ENCODE results near the gene TTC31. TPM values are rescaled to one million over a fixed set of nuclear protein-coding genes. Genes with fewer than 3 reads are reported as not detected.
A peak's percentile ranks its signal among the peaks of the same experiment; 100 is the strongest.

The TTC31 gene
- total RNA-seq, 6 donors from 2014 or later = 18.2 to 127 (median 27.3) TPM

- Histone ChIP-seq H3K9me3 (no peaks in the 10 kb centered on the region), H3K27me3 (peaks cover 0 to 33% (median 4%) of the 10 kb centered on the region in 4 donors), H3K4me1 (peaks cover 47 to 78% (median 60%) of the 10 kb centered on the region in 4 donors), H3K27ac (peak overlapping the region; percentile 64 to 90 (median 82)), H3K4me3 (peak overlapping the region; percentile 54 to 76 (median 66)), H3K36me3 (peaks cover 0 to 22% (median 6%) of the 10 kb centered on the region in 4 donors)
- 0 to 1% methylated on average over 22 to 39 of the region's 67 CpGs for WGBS, 2 donors
- ATAC-seq (ENCODE audit: low FRiP score in 2 of 2) (peak; percentile 74 to 87), DNase-seq (peak; percentile 93)
- TF ChIP-seq POLR2AphosphoS5 (IDR thresholded peaks at IDR 0.05) (peak; percentile 45 to 86), EP300 (IDR thresholded peaks at IDR 0.05) (no peak), CTCF (IDR thresholded peaks at IDR 0.05) (peak in 3 of 6 experiments; percentile 12 to 33 (median 19)), POLR2A (IDR thresholded peaks at IDR 0.05) (peak in 3 of 4 donors; percentile 72 to 81 (median 74))
These were observed 20.0 kb downstream of the TTC31 start for GRCh38 chr2:74502720-74503505.

- DNase-seq (peak in 1 of 2 donors; percentile 51), ATAC-seq (ENCODE audit: low FRiP score in 2 of 2) (no peak)
- Histone ChIP-seq H3K4me1 (peaks cover 43 to 75% (median 58%) of the 10 kb centered on the region in 4 donors), H3K36me3 (peaks cover 0 to 22% (median 6%) of the 10 kb centered on the region in 4 donors), H3K4me3 (peak overlapping the region; percentile 18 to 74 (median 56)), H3K9me3 (no peaks in the 10 kb centered on the region), H3K27me3 (peaks cover 0 to 25% (median 4%) of the 10 kb centered on the region in 4 donors), H3K27ac (peak overlapping the region; percentile 64 to 90 (median 82))
- WGBS, 2 donors = 57 to 76% methylated on average over 25 to 45 of the region's 45 CpGs
- TF ChIP-seq CTCF (IDR thresholded peaks at IDR 0.05) = no peak
- no peak for TF ChIP-seq POLR2AphosphoS5 (IDR thresholded peaks at IDR 0.05)
- TF ChIP-seq EP300 (IDR thresholded peaks at IDR 0.05) = no peak
- TF ChIP-seq POLR2A (IDR thresholded peaks at IDR 0.05) = no peak
These were observed 20.9 kb downstream of the TTC31 start for GRCh38 chr2:74503506-74504475.

- Histone ChIP-seq H3K36me3 (peaks cover 0 to 22% (median 6%) of the 10 kb centered on the region in 4 donors), H3K27me3 (peaks cover 0 to 17% (median under 1%) of the 10 kb centered on the region in 4 donors), H3K9me3 (no peaks in the 10 kb centered on the region), H3K4me1 (peaks cover 35 to 67% (median 50%) of the 10 kb centered on the region in 4 donors), H3K4me3 (peak overlapping the region in 1 of 4 donors; percentile 74), H3K27ac (no peak overlapping the region)
- DNase-seq = no peak
- no peak for ATAC-seq (ENCODE audit: low FRiP score in 2 of 2)
- TF ChIP-seq POLR2AphosphoS5 (IDR thresholded peaks at IDR 0.05) (no peak), EP300 (IDR thresholded peaks at IDR 0.05) (no peak), POLR2A (IDR thresholded peaks at IDR 0.05) (no peak), CTCF (IDR thresholded peaks at IDR 0.05) (no peak)
- WGBS, 2 donors = 95 to 98% methylated on average over 3 of the region's 3 CpGs
These were observed 21.7 kb downstream of the TTC31 start for GRCh38 chr2:74504591-74504990.

GRCh38 chr2:74505448-74506246 is 22.8 kb downstream of the TTC31 start:
- Histone ChIP-seq H3K27me3 (peaks cover 0 to 7% (median 0%) of the 10 kb centered on the region in 4 donors), H3K4me1 (peaks cover 33 to 62% (median 47%) of the 10 kb centered on the region in 4 donors), H3K9me3 (no peaks in the 10 kb centered on the region), H3K4me3 (peak overlapping the region in 2 of 4 donors; percentile 10 to 62), H3K36me3 (peaks cover 0 to 22% (median 6%) of the 10 kb centered on the region in 4 donors), H3K27ac (peak overlapping the region in 2 of 4 donors; percentile 97 to 100)
- TF ChIP-seq CTCF (IDR thresholded peaks at IDR 0.05) (no peak), POLR2A (IDR thresholded peaks at IDR 0.05) (no peak), EP300 (IDR thresholded peaks at IDR 0.05) (no peak), POLR2AphosphoS5 (IDR thresholded peaks at IDR 0.05) (no peak)
- no peak for DNase-seq
- 94 to 96% methylated on average over 14 of the region's 14 CpGs for WGBS, 2 donors
- ATAC-seq (ENCODE audit: low FRiP score in 2 of 2) = no peak
